COLO829 (cell line): ENCODE data around the gene SPSB1.
"Not testable (repeated sequence)": the region's sequence is repeated elsewhere in the genome, so short reads cannot be mapped to it uniquely, and the experiment has no call there.

Source experiments
- DNase-seq: peaks from one replicate; pipeline ENCODE4 v3.0.0; 2012; ENCODE audit warnings: low spot score

The SPSB1 gene

DNA sequence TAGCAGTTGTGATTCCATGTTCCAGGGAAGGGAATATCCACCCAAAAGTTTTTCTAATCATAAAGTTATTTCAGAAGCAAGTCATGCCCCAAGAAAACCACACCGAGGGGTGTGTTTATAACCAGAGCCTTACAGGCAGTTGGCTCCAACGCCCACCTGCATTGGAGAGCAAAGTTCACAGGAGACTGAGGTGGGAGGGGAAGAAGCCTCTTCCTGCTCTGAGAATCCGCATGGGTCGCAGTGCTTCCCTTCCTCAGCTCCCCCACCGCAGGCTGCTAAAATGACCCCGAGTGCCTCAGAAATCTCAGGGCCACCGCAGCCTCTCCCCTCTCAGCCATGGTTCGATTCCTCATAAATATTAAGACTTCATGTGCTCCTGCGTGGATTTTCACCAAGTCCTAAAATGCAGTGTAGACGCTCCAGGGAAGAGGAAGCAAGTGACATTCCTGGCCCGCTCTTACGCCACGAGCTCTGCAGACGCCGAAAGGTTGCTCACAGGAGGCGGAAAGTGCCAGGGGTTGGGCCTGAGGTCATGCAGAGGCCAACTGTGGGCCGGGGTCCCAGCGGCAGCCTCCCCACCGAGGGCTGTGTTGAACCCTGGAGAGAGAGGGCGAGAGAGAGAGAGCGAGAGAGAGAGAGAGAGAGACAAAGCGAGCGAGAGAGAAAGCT lies 13.4 kb upstream of the SPSB1 start:
- DNase-seq = no peak

DNA sequence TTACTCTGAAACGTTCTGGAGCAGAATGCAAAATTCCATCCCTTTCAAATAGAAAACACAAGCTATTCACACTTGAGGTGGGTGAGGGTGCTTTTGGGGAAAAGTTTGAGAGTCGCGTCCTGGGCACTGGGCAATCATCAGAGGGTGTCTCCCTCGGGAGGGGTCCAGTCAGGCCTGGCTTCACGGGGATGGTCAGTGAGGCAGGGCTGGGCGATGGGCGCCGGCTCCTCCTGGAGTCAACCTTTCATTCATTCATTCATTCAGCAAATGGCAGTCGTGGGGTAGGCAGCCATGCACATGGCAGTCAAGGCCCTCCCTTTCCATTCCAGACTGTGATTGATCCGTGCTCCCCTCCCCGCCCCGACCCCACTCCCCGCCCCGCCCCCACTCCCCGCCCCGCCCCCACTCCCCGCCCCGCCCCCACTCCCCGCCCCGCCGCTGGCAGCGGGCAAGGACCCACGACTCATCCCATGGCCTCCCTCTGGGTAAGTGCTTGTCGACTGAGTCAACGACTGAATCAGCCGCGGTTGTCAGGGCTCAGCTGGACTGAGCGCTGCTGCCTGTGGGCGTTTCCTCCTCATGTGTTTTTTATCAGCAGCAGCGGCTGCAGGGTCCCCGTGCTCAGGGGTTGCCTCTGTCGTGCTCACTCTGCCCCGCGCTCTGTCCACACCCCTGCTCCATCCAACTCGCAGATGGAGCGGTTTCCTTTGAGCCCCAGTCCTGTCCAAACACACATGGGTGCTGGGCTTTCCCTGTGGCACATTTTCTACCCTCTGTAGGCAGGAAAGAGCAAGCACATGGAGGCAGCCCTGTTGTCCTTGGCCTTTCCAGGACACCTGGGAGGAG lies 12.5 kb upstream of the SPSB1 start:
- DNase-seq = peak; percentile 84

DNA sequence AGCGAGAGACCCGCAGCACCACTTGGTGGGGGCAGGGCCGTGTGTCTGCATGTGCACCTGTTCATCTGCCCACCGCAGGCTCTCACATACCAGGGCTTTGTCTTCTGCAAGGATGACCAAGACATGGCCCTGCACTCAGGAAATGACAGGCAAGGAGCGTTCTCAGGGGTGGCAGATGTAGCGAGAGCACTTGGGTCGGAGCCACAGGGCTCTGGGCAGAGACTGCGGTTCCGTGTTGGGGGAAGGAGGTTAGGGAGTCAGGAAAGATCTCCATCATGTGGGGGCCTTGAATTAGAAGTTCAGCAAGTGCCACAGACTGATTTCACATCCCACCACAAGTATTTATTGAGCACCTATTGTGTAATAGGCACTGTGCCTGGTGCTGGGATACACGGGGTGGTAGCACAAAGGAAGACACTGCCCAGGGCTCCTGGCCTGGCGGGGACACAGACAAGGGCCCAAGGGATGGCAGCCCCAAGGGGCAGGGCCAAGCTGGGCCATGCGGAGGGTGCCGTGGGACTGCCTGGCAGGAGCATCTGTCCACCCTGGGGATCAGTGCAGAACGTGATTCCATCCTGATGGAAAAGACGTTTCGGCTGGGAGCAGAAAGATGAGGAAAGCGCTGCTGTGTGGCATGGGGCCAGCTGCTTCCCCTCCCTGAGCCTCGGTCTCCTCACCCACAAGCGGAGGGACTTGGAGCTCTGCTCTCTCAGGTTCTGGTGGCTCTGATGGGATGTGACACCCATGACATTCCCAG lies 11.4 kb upstream of the SPSB1 start:
- no peak for DNase-seq

DNA sequence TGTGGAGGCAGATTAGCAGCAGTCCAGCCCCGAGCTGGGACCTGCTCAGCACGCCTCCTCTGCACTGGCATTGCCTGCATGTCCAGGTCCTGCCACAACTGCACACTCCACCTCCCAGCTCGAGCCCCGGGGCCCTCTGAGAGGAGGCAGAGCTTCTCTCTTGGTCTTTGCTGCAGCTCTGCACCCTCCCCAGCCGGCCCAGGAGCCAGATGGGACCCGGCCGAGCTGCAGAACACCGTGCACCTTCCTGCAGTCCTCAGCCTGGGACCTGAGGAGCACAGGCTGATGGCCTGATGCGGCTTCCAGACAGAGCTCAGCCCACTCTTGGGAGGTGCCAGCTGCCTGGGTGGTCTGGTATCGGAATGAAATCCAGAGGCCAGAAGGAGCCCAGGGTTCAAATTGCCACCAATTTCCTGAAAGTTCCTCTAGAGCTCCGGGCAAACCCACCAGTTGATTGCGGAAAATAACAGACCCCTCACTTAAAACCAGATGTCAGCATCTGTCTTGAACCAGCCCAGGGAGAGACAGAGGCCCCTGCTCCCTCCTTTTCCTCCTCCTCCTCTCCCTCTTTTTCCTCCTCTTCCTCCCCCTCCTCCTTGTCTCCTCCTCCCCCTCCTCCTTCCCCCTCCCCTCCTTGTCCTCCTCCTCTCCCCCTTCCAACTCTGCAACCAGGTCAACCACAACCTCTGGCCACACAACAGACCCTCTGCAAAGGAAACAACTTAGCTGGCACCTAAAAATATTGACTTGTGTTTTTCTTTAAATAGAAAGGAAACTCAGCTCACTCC lies 10.6 kb upstream of the SPSB1 start:
- no peak for DNase-seq

GRCh38 chr1:9282696-9282955 lies 10.1 kb upstream of the SPSB1 start:
- no peak for DNase-seq

DNA sequence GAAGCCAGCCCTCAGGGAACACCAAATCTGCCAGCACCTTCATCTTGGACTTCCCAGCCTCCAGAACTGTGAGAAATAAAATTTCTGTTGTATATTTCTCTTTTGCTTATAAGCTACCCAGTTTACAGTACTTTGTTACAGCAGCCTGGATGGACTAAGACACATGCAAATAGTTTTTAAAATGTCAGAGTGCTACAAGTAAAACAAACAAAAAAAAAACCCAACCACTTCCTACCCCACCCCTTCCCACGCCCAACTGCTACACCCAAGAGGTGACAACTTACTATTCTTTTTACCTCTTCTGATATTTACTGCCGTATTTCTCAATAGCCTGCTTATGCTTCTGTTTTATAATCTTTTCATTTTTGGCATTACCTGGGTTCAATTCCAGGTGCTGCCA lies 8.6 kb upstream of the SPSB1 start:
- DNase-seq = no peak

GRCh38 chr1:9286556-9286955 lies 6.1 kb upstream of the SPSB1 start:
- DNase-seq = no peak

- peak; percentile 61 for DNase-seq
These were observed 3.6 kb upstream of the SPSB1 start for GRCh38 chr1:9289090-9289534.

GRCh38 chr1:9289711-9290485 lies 2.8 kb upstream of the SPSB1 start:
- DNase-seq = no peak

GRCh38 chr1:9291914-9292360 lies 757 bp upstream of the SPSB1 start:
- DNase-seq = peak; percentile 41

- DNase-seq = no peak
These were observed 493 bp downstream of the SPSB1 start for GRCh38 chr1:9293241-9293532.

DNA sequence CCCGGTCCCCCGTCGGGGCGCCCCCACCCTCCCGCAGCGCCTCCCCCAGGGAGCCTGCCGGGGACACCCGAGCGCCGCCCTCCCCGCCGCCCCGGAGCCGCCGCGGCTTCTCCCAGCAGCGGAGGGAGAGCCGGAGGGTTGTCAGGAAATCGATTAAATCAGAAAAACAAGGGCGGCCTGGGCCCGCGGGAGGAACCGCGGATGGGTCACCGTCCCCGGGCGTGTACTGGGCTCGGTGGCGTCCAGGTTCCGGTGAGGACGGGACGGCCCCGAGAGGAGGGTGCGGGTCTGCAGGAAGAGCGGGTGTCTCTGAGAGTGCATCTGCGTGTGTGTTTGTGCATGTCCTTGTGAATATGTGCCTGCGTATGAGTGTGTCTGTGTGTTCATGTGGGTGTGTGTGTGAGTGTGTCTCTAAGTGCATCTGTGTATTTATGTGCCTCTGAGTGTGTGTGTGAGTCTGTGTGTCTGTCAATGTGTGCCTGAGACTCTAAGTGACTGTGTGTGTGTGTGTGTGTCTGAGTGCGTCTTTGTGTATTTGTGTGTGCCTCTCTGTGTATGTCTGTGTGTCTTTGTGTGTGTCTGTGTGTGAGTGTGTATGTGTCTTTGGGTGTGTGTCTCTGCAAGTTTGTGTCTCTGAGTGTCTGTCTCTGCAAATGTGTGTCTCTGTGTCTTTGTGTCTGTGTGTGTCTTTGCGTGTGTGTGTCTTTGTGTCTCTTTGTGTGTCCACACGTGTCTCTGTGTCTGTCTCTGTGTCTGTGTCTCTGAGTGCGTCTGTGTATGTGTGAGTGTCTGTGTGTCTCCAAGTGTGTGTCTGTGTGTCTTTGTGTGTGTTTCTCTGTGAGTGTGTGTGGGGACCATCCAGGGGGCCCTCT lies 1.1 kb downstream of the SPSB1 start:
- DNase-seq = no peak

DNA sequence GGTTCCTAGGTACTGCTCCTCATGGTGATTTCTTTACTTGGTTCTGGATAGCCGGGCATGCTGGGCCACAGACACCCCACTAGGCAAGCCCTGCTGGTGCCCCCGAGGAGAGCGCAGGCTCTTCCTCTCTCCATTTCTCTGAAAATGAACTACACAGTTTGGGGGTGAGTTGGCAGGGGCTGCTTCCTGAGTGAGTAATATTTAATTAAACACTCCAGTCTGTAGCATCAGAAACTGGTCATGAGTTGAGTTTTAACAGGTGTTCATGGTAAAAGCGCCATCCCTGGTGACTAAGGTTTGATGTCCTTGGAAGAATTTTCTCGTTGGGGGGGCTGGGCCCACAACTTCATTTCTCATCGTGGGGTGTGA lies 1.7 kb downstream of the SPSB1 start:
- DNase-seq = no peak

- no peak for DNase-seq
These were observed 2.4 kb downstream of the SPSB1 start for GRCh38 chr1:9294910-9295636.

DNA sequence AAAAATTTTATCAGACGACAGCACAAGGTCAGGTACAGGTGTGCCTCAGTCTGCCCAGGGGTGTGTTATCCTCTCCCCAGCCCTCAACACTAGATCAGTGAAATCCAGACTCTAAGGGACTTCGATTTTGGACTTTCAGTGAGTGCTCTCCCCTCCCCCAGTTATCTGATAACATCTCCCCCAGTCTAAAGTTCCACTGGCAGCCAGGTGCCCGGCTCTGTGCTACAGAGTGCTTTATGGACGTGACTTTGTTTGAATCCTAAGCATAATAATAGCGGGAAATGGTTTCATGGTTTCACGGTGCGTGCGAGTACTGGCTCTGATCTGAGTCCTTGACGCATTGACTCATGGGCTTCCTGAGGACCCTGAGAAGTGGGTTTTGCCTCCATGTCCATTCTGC lies 3.2 kb downstream of the SPSB1 start:
- DNase-seq = no peak

GRCh38 chr1:9296850-9297249 lies 4.2 kb downstream of the SPSB1 start:
- no peak for DNase-seq

DNA sequence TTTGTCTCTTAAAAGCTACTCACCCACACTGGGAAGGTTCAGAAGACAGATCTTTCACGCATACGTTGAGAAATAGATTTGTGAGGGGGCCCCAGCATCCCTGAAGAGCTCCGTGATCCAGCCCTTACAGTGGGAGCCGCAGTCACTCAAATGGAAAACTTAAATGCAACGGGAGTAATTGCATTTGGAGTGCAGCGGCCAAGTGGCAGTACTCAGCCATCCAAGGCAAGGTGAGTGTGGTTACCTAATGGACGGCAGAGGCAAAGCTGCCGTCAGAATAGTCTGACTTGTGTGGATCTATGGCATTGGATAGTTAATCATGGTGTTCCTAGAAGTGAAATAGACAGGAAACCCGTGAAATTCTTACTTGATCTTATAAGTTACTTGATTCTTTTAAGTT lies 5.1 kb downstream of the SPSB1 start:
- DNase-seq = no peak

GRCh38 chr1:9298282-9298681 lies 5.6 kb downstream of the SPSB1 start:
- no peak for DNase-seq

DNA sequence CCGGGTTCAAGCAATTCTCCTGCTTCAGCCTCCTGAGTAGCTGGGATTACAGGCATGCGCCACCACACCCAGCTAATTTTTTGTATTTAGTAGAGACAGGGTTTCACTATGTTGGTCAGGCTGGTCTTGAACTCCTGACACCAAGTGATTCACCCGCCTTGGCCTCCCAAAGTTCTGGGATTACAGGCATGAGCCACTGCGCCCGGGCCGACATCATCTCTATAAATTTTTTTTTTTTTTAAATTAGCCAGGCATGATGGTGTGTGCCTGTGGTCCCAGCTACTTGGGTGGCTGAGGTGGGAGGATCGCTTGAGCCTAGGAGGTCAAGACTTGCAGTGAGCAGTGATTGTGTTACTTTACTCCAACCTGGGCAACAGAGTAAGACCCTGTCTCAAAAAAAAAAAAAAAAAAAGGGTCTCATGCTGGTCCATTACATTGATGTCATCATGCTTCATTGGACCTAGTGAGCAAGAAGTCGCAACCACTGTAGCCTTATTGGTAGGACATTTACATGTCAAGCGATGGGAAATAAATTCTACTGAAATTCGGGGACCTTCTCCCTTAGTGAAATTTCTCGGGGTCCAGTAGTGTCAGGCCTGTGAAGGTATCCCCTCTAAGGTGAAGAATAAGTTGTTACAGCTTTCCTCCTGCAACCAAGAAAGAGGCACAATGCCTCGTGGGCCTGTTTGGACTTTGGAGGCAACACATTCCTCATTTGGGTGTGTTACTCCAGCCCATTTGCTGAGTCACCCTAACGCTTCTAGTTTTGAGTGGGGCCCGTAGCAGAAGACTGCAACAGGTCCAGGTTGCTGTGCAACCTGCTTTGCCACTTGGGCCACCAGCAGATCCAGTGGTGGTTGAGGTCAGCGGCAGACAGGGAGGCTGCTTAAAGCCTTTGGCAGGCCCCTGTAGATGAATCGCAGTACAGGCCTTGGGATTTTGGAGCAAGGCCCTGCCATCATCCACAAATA lies 7.2 kb downstream of the SPSB1 start:
- DNase-seq = not testable (repeated sequence)
